Hepatocyte (in vitro differentiated cells): Measurements from ENCODE around the gene GMDS. TPM values are rescaled to one million over a fixed set of nuclear protein-coding genes. Genes with fewer than 3 reads are reported as not detected.

ENCODE experiments used
- DNase-seq: peaks from one replicate; pipeline ENCODE4 v3.0.0-alpha.2; 2016; ENCODE audit warnings: low spot score
- H2AFZ ChIP-seq: fragments of 200-600 bp; sonication (generic); 2 replicates; pipeline ENCODE4 v1.6.0; 2016; ENCODE audit warnings: antibody characterized with exemption, mild to moderate bottlenecking
- H3K27ac ChIP-seq: fragments of 200-600 bp; sonication (generic); 2 replicates; pipeline ENCODE4 v1.5.1; 2016; ENCODE audit warnings: mild to moderate bottlenecking
- H3K27me3 ChIP-seq: fragments of 200-600 bp; sonication (generic); 2 replicates; pipeline ENCODE4 v1.6.1; 2016
- H3K36me3 ChIP-seq: fragments of 200-600 bp; sonication (generic); replicated peaks from 2 replicates; pipeline ENCODE4 v1.5.1; 2016; ENCODE audit warnings: low read depth; ENCODE audit not compliant: insufficient read depth
- H3K4me1 ChIP-seq: fragments of 200-600 bp; sonication (generic); 2 replicates; pipeline ENCODE4 v1.5.1; 2016; ENCODE audit warnings: mild to moderate bottlenecking, moderate library complexity; ENCODE audit not compliant: insufficient read depth
- H3K4me2 ChIP-seq: fragments of 200-600 bp; sonication (generic); 2 replicates; pipeline ENCODE4 v1.6.0; 2016
- H3K4me3 ChIP-seq: fragments of 200-600 bp; sonication (generic); 2 replicates; pipeline ENCODE4 v1.5.1; 2016; ENCODE audit warnings: mild to moderate bottlenecking
- H3K79me2 ChIP-seq: fragments of 200-600 bp; sonication (generic); 2 replicates; pipeline ENCODE4 v1.6.0; 2017; ENCODE audit warnings: mild to moderate bottlenecking
- H3K9me2 ChIP-seq: fragments of 200-600 bp; sonication (generic); replicated peaks from 2 replicates; pipeline ENCODE4 v1.6.0; 2017; ENCODE audit warnings: mild to moderate bottlenecking; ENCODE audit not compliant: insufficient read depth
- H3K9me3 ChIP-seq: fragments of 200-600 bp; sonication (generic); 2 replicates; pipeline ENCODE4 v1.5.1; 2016; ENCODE audit warnings: low read depth, mild to moderate bottlenecking
- H4K20me1 ChIP-seq: fragments of 200-600 bp; sonication (generic); 2 replicates; pipeline ENCODE4 v1.6.0; 2016; ENCODE audit warnings: mild to moderate bottlenecking; ENCODE audit not compliant: insufficient read depth, poor library complexity, severe bottlenecking
- CTCF ChIP-seq: fragments of 200-600 bp; sonication (generic); IDR thresholded peaks from 2 replicates; pipeline ENCODE4 v1.5.1; 2016; ENCODE audit warnings: antibody characterized with exemption, mild to moderate bottlenecking; ENCODE audit not compliant: poor library complexity
- EZH2 ChIP-seq: fragments of 200-600 bp; sonication (generic); IDR thresholded peaks from 2 replicates; pipeline ENCODE4 v1.6.1; 2016; ENCODE audit warnings: antibody characterized with exemption, mild to moderate bottlenecking, borderline replicate concordance
- EZH2phosphoT487 ChIP-seq: fragments of 200-600 bp; sonication (generic); IDR thresholded peaks from one replicate; pipeline ENCODE4 v1.6.1; 2018; ENCODE audit warnings: antibody characterized with exemption, mild to moderate bottlenecking, low read depth, moderate library complexity; ENCODE audit not compliant: unreplicated experiment, severe bottlenecking
- WGBS: methylation state at CpG from one replicate; pipeline ENCODE4 v1.1.6; 2016; ENCODE audit warnings: low lambda C conversion rate; ENCODE audit errors: missing lambda C conversion rate; 5-methylcytosine and 5-hydroxymethylcytosine counted together
- polyA plus RNA-seq: library from polyadenylated mRNA; unstranded; fragments of >200 nt; fragmentation: Nextera tagmentation; extraction: Ambion mirVana; gene quantifications from 2 replicates; pipeline ENCODE4 v1.2.1, GENCODE V29; 2016
- total RNA-seq: library from RNA; depleted of rRNA; stranded (reverse); fragments of >200 nt; gene quantifications from 2 replicates; pipeline ENCODE4 v1.2.3, GENCODE V29; 2014

Gene GMDS
- total and polyA plus RNA-seq, 2 experiments from 2014 or later = 20.7 to 32.6 TPM

DNA sequence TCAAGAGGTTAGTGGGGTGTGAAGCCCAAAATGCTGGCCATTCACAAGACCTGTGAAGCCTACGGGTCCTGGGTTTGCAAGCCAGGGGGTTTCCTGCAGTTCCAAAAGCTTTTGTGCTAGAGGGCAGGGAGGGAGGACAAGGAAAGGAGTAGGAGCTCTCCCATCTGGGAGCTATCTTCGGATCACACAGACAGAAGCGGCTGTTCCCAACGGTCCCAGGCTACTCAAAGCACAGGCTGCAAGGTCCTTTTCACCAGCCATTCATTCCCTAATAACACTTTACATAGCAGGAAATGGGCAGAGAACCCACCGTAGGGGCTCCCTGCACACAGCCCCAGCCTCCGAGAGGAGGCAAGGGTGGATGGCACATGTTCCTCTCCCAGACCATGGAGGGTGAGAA lies 338.8 kb downstream of the GMDS start:
- H3K4me3 ChIP-seq = no peak overlapping the region

DNA sequence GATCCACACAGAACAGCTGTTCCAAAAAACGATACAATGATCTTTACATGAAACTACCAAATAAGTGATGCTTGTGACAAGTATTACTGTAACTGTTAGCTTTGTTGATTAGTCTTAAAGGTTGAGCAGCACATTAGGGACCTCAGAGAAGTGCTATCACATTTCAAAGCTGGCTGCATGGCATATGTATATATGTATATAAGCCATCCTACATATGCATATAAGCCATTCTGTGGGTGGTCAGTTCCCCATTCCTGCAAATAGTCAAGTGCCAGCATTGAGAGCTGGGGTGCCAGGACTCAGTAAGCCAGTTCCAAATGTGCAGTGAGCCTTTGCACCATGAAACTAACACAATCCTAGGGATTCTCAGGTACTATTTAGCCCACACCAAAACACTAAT lies 339.4 kb downstream of the GMDS start:
- TF ChIP-seq EZH2 = no peak
- no peak for TF ChIP-seq CTCF
- TF ChIP-seq EZH2phosphoT487 = no peak
- H3K4me1 ChIP-seq = peaks cover 3% of the 10 kb centered on the region
- DNase-seq = no peak
- no peak overlapping the region for H3K4me3 ChIP-seq
- WGBS = 78% methylated on average over 1 of the region's 1 CpG
- H3K27me3 ChIP-seq = no peaks in the 10 kb centered on the region
- no peaks in the 10 kb centered on the region for H3K79me2 ChIP-seq
- no peaks in the 10 kb centered on the region for H3K9me3 ChIP-seq
- no peak overlapping the region for H3K4me2 ChIP-seq
- H3K36me3 ChIP-seq = no peaks in the 10 kb centered on the region
- H4K20me1 ChIP-seq = no peaks in the 10 kb centered on the region
- H3K27ac ChIP-seq = no peak overlapping the region
- H2AFZ ChIP-seq = no peak overlapping the region
- no peaks in the 10 kb centered on the region for H3K9me2 ChIP-seq

More for the DNA sequence above, 338.8 kb downstream of the GMDS start:
- no peaks in the 10 kb centered on the region for H3K27me3 ChIP-seq
- no peaks in the 10 kb centered on the region for H3K9me3 ChIP-seq
- H3K4me1 ChIP-seq = peaks cover 3% of the 10 kb centered on the region
- no peaks in the 10 kb centered on the region for H4K20me1 ChIP-seq
- WGBS = 61% methylated on average over 6 of the region's 6 CpGs
- no peaks in the 10 kb centered on the region for H3K36me3 ChIP-seq
- H3K4me2 ChIP-seq = no peak overlapping the region
- H3K9me2 ChIP-seq = no peaks in the 10 kb centered on the region
- no peak for DNase-seq
- no peaks in the 10 kb centered on the region for H3K79me2 ChIP-seq
- TF ChIP-seq EZH2phosphoT487 (no peak), CTCF (no peak), EZH2 (no peak)
- H3K27ac ChIP-seq = no peak overlapping the region
- no peak overlapping the region for H2AFZ ChIP-seq

GRCh38 chr6:1904898-1905297 lies 340.5 kb downstream of the GMDS start:
- Histone ChIP-seq H2AFZ (no peak overlapping the region), H3K9me3 (no peaks in the 10 kb centered on the region), H3K27me3 (no peaks in the 10 kb centered on the region), H3K4me1 (peaks cover 3% of the 10 kb centered on the region), H3K79me2 (no peaks in the 10 kb centered on the region), H3K4me3 (no peak overlapping the region), H3K4me2 (no peak overlapping the region), H3K27ac (no peak overlapping the region), H3K9me2 (no peaks in the 10 kb centered on the region), H3K36me3 (no peaks in the 10 kb centered on the region), H4K20me1 (no peaks in the 10 kb centered on the region)
- TF ChIP-seq CTCF = no peak
- no peak for TF ChIP-seq EZH2
- 95% methylated on average over 6 of the region's 6 CpGs for WGBS
- no peak for DNase-seq

DNA sequence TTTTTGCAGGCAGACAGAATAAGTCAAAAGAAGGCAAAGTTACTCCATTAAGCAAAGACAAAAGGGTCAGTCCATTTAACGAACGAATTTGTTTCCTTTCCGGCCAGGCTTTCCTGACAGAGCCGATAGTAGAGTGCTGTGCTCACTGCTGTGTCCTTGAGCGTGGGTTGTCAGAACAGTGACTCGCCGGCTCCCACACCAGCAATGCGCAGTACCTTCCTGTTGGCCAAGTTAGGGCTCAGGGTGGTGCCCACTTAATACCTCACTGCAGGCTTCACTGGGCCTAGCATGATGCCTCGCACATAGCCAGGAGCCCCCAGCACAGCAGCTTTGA lies 341.0 kb downstream of the GMDS start:
- Histone ChIP-seq H3K4me3 (no peak overlapping the region), H4K20me1 (no peaks in the 10 kb centered on the region), H3K79me2 (no peaks in the 10 kb centered on the region), H3K9me3 (no peaks in the 10 kb centered on the region), H3K9me2 (no peaks in the 10 kb centered on the region), H2AFZ (no peak overlapping the region), H3K27ac (no peak overlapping the region), H3K27me3 (no peaks in the 10 kb centered on the region), H3K4me1 (peaks cover 3% of the 10 kb centered on the region), H3K36me3 (no peaks in the 10 kb centered on the region), H3K4me2 (no peak overlapping the region)
- no peak for TF ChIP-seq EZH2phosphoT487
- no peak for TF ChIP-seq EZH2
- TF ChIP-seq CTCF = no peak
- 86% methylated on average over 8 of the region's 9 CpGs for WGBS
- DNase-seq = no peak
